Activated naive CD8-positive, alpha-beta T cell (primary cell): ENCODE data around the gene GPR139.

Experiments used
- H3K27ac Mint-ChIP-seq: one replicate; pipeline ENCODE4 v1.8.0; 2021; ENCODE audit warnings: mixed read lengths
- H3K27me3 Mint-ChIP-seq: one replicate; pipeline ENCODE4 v1.8.0; 2021; ENCODE audit warnings: mixed read lengths
- H3K36me3 Mint-ChIP-seq: one replicate; pipeline ENCODE4 v1.8.0; 2021; ENCODE audit warnings: mixed read lengths
- H3K4me1 Mint-ChIP-seq: one replicate; pipeline ENCODE4 v1.8.0; 2021; ENCODE audit warnings: low read depth, mixed read lengths
- H3K4me3 Mint-ChIP-seq: one replicate; pipeline ENCODE4 v1.8.0; 2021; ENCODE audit warnings: mild to moderate bottlenecking, mixed read lengths
- H3K9me3 Mint-ChIP-seq: one replicate; pipeline ENCODE4 v1.8.0; 2021; ENCODE audit warnings: low read depth, mixed read lengths

Gene GPR139

DNA sequence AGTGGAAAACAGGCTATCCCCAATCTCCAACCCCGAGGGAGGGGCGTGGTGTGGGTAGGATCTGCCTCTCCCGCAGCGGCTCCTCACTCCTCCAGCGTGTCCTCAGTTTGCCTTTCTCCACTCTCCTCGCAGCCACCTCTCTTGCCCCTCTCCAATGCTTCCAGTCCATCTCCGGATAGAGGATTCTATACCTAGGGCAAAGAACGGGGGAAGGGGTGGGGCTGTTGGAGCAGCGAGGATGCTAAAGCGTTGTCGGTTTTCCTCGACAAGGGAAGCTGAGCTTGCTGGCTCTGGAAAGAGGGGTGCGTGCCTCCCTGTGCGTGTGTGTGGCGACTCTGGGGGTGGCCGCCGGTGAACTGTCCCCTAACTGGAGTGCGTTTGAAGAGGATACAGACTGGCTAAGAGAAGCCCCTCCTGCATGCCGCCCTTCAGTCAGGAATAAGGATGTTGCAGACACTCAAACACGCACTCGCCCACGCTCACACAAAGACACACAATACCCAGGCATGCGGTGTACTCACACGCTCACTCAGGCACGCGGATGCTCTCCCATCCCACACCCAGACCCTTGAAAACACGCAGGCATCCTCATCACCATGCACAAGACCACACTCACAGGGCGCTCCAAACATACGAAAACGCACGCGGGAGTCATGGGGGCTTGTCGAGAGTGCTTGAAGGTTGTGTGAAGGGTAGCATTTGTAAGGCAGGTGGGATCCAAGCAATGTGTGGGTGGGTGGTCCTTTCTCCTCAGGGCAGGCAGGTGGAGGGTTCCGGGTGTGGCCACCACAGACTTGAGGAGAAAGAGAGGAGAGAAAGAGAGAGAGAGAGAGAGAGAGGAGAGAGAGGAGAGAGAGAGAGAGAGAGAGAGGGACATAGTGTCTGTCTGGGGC, 655 bp upstream of the GPR139 start:
- Mint-ChIP-seq H3K36me3 (no peaks in the 10 kb centered on the region), H3K4me1 (no peaks in the 10 kb centered on the region), H3K27me3 (peaks cover 22% of the 10 kb centered on the region), H3K4me3 (no peak overlapping the region), H3K9me3 (peaks cover 4% of the 10 kb centered on the region), H3K27ac (no peak overlapping the region)

DNA sequence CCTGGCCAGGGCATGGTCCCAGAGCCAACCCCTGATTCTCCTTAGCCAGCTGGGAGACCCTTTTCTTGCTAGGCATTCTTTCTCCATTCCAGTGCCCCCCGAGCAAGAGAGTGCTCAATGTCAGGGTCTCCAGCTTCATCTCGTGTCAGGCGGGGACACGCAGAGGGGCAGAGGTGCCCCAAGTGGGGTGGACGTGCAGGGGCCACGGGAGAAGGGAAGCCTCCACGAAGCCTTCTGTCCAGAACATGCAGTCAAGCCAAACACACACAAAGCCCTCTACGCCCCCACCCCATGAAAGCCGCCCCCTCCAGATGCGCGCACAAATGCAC, 852 bp downstream of the GPR139 start:
- Mint-ChIP-seq H3K36me3 (no peaks in the 10 kb centered on the region), H3K4me3 (no peak overlapping the region), H3K4me1 (no peaks in the 10 kb centered on the region), H3K27me3 (peaks cover 13% of the 10 kb centered on the region), H3K9me3 (peaks cover 5% of the 10 kb centered on the region), H3K27ac (no peak overlapping the region)

DNA sequence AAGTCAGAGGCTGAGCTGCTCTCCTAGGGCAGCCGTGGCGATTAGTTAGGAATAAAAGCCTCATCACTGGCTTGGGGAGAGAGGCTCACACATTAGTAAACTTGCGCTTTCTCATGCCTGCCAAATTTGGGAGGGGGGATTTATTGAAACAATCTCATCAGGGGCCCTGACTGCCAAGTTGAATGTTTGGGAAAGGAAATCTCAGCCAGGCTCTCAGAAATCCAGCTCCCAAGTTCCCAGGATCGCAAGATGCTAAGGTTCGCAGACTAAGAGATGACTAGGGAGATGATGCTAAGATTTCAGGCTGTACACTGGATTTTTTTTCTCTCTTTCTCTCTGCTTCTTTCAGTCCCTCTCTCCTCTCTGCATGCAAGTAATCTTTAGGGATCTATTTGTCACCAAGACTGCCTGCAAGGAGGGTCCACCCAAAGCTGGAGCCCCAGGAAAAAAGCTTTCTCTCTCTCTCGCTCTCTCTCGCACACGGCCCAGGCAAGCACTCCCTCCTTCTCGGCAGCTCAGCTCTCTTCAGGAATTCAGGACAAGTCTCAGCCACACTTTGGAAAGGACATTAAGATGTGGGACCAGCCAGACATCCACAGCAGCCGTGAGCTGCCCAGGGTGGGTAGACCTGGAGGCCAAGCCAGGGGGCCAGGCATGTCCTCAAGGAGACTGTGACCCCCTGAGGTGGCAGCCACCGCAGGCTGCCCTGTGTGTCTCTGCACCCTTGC, 1.4 kb downstream of the GPR139 start:
- Mint-ChIP-seq H3K4me3 (no peak overlapping the region), H3K4me1 (no peaks in the 10 kb centered on the region), H3K27ac (no peak overlapping the region), H3K36me3 (no peaks in the 10 kb centered on the region), H3K27me3 (peaks cover 13% of the 10 kb centered on the region), H3K9me3 (peaks cover 8% of the 10 kb centered on the region)

DNA sequence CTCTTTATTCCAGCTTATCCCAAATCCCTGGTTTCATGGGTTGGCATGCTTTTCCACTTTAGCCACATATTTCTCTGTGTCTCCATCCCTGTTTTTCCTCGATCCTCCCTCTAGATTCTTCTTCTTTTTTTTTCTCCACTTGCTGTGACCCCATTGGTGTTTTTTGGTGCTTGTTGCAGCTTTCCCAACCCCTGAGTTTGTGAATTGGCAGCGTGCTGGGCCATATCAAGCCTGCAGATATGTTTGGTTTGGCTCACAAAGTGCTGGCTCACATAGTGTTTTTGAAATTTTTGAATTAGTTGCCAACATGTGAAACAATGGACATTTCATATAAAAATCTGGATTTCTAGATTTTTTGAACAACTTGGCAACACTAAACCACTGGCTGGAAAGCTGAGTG, 8.8 kb downstream of the GPR139 start:
- Mint-ChIP-seq H3K4me3 (no peak overlapping the region), H3K27me3 (peaks cover 9% of the 10 kb centered on the region), H3K4me1 (no peaks in the 10 kb centered on the region), H3K27ac (no peak overlapping the region), H3K36me3 (no peaks in the 10 kb centered on the region), H3K9me3 (peaks cover 8% of the 10 kb centered on the region)

DNA sequence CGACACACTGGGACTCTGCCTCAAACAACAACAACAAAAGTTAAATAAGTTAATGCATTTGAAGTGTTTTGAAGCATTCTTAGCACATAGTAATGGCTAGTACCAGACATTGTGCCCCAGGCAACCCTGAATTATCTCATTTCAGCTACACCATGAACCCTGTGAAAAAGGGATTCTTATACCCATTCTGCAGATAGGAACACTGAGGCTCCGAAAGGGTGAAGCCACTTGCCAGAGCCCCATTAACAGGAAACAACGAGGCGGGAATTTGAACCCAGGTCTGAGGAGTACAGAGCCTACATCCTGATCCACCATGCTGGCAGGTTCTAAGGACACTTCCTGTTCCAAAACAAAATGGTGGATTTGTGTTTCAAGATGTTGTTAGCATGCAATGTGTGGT, 9.2 kb downstream of the GPR139 start:
- Mint-ChIP-seq H3K36me3 (no peaks in the 10 kb centered on the region), H3K9me3 (peaks cover 5% of the 10 kb centered on the region)

DNA sequence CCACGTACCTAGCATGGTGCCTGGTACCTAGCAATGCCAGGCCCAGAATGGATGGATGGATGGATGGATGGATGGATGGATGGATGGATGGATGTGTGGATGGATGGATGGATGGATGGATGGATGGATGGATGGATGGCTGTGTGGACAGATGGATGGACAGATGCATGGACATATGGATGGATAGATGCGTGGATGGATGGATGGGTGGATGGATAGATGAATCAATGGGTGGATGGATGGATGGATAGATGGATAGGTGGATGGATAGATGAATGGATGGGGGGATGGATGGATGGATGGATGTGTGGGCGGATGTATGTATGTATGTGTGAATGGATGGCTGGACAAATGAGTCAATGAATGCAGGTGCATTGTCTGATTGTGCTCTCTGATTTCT, 12.6 kb downstream of the GPR139 start:
- H3K4me3 Mint-ChIP-seq, result no peak overlapping the region
- H3K27ac Mint-ChIP-seq, result no peak overlapping the region
- no peaks in the 10 kb centered on the region for H3K9me3 Mint-ChIP-seq
- H3K36me3 Mint-ChIP-seq, result no peaks in the 10 kb centered on the region
- peaks cover 14% of the 10 kb centered on the region for H3K27me3 Mint-ChIP-seq
- no peaks in the 10 kb centered on the region for H3K4me1 Mint-ChIP-seq

More for the DNA sequence above, 9.2 kb downstream of the GPR139 start:
- no peak overlapping the region for H3K27ac Mint-ChIP-seq
- no peaks in the 10 kb centered on the region for H3K4me1 Mint-ChIP-seq
- peaks cover 10% of the 10 kb centered on the region for H3K27me3 Mint-ChIP-seq
- H3K4me3 Mint-ChIP-seq, result no peak overlapping the region

DNA sequence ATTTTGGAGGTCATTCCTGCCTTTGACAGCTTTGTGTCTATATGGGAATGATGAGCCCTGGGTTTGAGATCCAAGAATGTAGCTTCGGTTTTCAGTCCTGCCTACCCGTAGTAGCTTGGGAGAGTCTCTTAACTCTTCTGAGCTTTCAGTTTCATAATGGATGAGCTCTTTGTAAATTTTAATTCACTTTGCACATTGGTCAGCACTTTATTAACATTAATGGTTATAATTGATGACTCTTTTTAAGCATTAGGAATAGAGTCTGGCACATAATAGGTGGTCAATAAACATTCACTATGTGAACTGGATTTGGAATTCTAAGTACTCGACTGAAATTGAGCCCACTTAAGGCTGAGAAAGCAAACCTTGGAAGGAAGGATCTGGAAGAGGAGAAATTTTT, 17.3 kb downstream of the GPR139 start:
- H3K27me3 Mint-ChIP-seq, result peaks cover 17% of the 10 kb centered on the region
- no peak overlapping the region for H3K4me3 Mint-ChIP-seq
- no peak overlapping the region for H3K27ac Mint-ChIP-seq
- H3K9me3 Mint-ChIP-seq, result no peaks in the 10 kb centered on the region
- no peaks in the 10 kb centered on the region for H3K4me1 Mint-ChIP-seq
- H3K36me3 Mint-ChIP-seq, result no peaks in the 10 kb centered on the region

DNA sequence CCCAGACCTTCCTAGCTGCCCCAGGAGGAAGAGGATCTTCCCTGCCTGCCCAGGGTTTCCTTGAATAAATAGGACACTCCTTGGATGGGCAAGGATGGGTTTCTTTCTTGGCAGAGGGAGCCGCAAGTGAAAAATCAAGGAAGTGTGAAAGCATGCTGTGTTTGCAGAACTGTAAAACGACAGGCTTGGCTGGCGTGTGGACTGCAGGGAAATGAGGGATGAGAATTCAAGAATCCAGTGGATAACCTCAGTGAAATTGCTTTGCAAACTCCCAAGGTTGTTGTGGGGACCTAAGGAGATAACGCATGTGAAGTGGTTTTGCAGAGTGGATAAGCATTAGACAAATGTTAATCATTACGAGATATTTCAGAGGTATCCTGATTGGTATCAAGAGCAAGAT, 20.4 kb downstream of the GPR139 start:
- no peaks in the 10 kb centered on the region for H3K36me3 Mint-ChIP-seq
- no peak overlapping the region for H3K4me3 Mint-ChIP-seq
- H3K27me3 Mint-ChIP-seq, result peaks cover 4% of the 10 kb centered on the region
- no peaks in the 10 kb centered on the region for H3K4me1 Mint-ChIP-seq
- H3K9me3 Mint-ChIP-seq, result no peaks in the 10 kb centered on the region
- H3K27ac Mint-ChIP-seq, result no peak overlapping the region

DNA sequence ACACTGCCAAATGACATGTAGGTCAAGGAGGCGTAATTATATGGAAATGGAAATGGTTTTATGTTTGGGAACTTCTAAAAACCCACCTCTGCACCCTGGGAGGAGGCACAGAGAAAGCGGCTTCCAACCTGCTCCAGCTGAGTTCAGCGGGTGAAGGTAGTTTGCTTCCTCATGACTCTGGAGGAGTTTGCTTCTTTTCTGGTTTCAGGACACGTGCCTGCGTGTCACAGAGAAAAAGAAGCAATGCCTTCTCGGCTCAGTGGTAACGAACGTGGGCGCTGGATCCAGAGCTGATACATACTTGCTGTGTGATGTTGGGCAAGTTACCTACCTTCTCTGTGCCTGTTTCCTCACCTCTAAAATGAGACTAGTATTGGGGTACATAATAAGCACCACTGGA, 22.1 kb downstream of the GPR139 start:
- peaks cover 3% of the 10 kb centered on the region for H3K27me3 Mint-ChIP-seq
- no peaks in the 10 kb centered on the region for H3K4me1 Mint-ChIP-seq
- no peaks in the 10 kb centered on the region for H3K36me3 Mint-ChIP-seq
- H3K9me3 Mint-ChIP-seq, result no peaks in the 10 kb centered on the region
- H3K27ac Mint-ChIP-seq, result no peak overlapping the region
- no peak overlapping the region for H3K4me3 Mint-ChIP-seq

DNA sequence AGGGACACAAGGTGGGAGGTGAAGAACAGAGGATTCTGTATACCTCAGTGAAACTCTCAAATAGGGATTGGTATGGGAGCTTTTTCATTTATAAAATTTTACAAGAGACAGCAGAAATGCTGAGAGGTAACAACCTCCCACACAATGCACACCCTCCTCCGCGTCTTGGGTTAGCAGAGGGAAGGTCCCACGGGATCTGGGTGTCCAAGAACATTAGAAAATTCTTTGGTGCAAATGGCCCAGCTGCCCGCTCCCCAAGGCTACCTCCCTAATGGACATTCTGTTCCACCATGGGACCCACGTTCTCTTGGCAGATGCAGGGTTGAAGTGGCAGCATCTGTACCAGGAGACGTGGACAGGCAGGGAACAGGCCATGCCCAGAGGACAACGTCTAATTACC, 22.5 kb downstream of the GPR139 start:
- H3K36me3 Mint-ChIP-seq, result no peaks in the 10 kb centered on the region
- H3K27me3 Mint-ChIP-seq, result peaks cover 3% of the 10 kb centered on the region
- no peak overlapping the region for H3K27ac Mint-ChIP-seq
- no peak overlapping the region for H3K4me3 Mint-ChIP-seq
- H3K9me3 Mint-ChIP-seq, result no peaks in the 10 kb centered on the region
- H3K4me1 Mint-ChIP-seq, result no peaks in the 10 kb centered on the region

DNA sequence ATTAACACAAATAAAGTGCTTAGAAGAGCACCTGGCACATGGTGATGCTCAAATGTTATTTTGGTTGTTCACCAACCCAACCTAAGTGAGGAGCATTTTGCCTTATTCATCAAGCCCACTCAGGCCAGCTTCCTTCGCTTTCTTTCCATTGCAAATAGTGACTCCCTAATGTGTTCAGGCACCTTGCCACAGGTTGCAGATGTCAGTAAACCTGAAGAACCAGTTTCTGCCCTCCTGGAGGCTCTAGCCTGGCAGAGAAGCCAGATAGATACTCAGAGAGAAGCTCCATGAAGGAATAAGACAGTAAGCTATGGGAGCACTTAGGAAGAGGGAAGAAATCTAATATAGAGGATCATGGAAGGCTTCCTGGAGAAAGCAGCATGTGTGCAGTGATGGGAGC, 23.9 kb downstream of the GPR139 start:
- no peak overlapping the region for H3K4me3 Mint-ChIP-seq
- no peaks in the 10 kb centered on the region for H3K9me3 Mint-ChIP-seq
- no peak overlapping the region for H3K27ac Mint-ChIP-seq
- H3K36me3 Mint-ChIP-seq, result no peaks in the 10 kb centered on the region
- H3K27me3 Mint-ChIP-seq, result peaks cover 3% of the 10 kb centered on the region
- H3K4me1 Mint-ChIP-seq, result no peaks in the 10 kb centered on the region

DNA sequence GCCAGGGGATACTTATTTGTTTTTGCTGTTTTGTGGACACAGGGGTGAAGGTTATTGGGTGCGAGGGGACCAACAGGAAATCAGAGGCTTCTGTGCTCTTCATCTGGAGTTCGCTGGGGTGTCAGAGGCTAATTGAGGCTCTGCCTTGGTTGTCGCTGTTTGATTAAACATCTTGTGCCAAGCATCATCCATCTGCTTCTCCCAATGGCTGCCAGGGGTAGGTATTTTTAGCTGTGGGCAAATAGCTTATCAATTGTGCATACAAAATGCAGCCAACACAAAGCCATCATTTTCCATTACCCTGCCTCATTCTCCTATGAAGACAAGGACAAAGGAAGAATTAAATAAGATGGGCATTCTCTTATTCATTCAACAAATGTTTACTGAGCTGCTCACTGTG, 27.8 kb downstream of the GPR139 start:
- Mint-ChIP-seq H3K9me3 (no peaks in the 10 kb centered on the region), H3K4me3 (no peak overlapping the region), H3K27me3 (no peaks in the 10 kb centered on the region), H3K4me1 (no peaks in the 10 kb centered on the region), H3K27ac (no peak overlapping the region), H3K36me3 (no peaks in the 10 kb centered on the region)

DNA sequence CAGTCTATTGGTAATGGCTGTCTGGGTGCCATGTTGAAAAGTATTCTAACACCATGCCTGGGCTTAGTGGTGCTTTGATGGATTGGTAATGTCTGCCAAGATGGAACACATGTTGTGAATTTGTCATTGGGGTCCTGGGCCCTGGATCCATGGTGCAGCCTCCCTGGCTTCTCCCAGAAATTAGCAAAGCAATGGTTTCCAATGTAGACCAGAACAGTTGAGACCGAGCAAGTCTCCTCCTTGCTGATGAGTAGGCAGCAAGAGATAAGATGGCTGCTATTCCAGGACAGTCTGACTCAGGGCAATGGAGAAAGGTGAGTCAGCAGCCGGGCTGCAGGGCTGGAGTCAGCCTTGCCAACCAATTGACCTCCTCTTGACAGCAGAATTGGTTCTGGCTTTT, 30.8 kb downstream of the GPR139 start:
- Mint-ChIP-seq H3K4me3 (no peak overlapping the region), H3K36me3 (no peaks in the 10 kb centered on the region), H3K4me1 (no peaks in the 10 kb centered on the region), H3K27ac (no peak overlapping the region), H3K9me3 (peaks cover 3% of the 10 kb centered on the region), H3K27me3 (peaks cover 2% of the 10 kb centered on the region)

DNA sequence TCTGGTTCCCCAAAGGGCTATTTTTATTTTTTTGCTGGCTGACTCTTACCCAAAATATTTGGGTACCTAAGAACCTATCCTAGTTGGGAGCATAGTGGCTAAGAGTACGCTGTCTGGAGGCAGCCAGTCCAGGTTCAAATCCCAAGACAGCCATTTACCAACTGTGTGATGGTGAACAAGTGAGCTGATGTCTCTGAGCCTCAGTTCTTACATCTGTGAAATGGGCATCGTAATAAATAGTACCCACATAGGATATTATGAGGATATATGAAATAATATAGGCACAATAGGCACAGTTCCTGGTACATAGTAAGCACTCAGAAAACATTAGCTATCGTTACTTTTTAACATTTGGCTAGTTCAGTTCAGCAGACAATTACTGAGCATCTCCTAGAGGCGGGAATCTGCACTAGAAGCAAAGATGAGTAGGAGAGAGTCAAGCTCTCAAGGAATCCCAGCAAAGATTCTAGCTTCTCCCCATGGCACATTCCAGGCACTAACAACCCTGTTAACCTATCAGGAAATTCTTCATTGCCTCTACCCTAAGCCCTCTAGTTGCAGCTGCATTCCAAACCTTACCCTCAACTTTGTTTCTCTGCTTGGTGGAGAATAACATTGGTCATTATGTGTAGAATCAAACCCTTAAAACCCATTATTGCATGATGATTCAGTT, 31.6 kb downstream of the GPR139 start:
- H3K4me1 Mint-ChIP-seq, result no peaks in the 10 kb centered on the region
- H3K4me3 Mint-ChIP-seq, result no peak overlapping the region
- peaks cover 3% of the 10 kb centered on the region for H3K9me3 Mint-ChIP-seq
- no peak overlapping the region for H3K27ac Mint-ChIP-seq
- no peaks in the 10 kb centered on the region for H3K36me3 Mint-ChIP-seq
- peaks cover 2% of the 10 kb centered on the region for H3K27me3 Mint-ChIP-seq

DNA sequence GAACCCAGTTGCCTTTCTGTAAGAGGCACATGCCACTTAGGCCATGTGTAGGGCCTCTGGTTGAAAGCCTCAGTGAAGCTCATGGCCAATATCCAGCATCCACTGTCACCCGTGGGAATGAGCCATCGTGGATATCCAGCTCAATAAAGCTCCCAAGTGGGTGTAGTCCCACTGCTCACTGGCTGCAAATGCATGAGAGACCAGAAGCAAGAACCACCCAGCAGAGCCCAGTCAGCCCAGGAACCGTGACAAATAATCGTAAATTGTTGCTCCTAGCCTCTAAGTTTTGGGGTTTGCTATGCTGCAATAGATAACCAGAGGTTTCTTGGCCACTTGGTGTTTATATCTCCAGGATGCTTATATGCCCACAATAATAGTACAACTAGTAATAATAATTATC, 33.7 kb downstream of the GPR139 start:
- Mint-ChIP-seq H3K4me3 (no peak overlapping the region), H3K9me3 (peaks cover 3% of the 10 kb centered on the region), H3K27ac (no peak overlapping the region), H3K4me1 (no peaks in the 10 kb centered on the region), H3K27me3 (peaks cover 5% of the 10 kb centered on the region), H3K36me3 (no peaks in the 10 kb centered on the region)
